Measurements from ENCODE around the gene CCT5. TPM values are rescaled to one million over a fixed set of nuclear protein-coding genes. Genes with fewer than 3 reads are reported as not detected.

The CCT5 gene
- 476 and 490 TPM in 2 replicates for total RNA-seq (2012; rRNA removed)

- Histone ChIP-seq H3K4me2 (ENCODE audit: low read length) (peak within 1 kb of the TSS; percentile 89), H3K27me3 (ENCODE audit: control insufficient read depth, insufficient read depth, low read length) (no peaks in the 10 kb centered on the region), H3K9me3 (replicated peaks; ENCODE audit: low read length) (no peaks in the 10 kb centered on the region), H3K4me1 (ENCODE audit: control insufficient read depth, insufficient read depth, low read length) (peaks cover 17% of the 10 kb centered on the region), H3K4me3 (ENCODE audit: low read length) (peak within 1 kb of the TSS; percentile 85), H3K9ac (ENCODE audit: low read depth, low read length) (peak within 1 kb of the TSS; percentile 96), H3K36me3 (ENCODE audit: insufficient read depth, low read length) (peaks cover 27% of the 10 kb centered on the region)
These were observed at the start of gene CCT5 for GRCh38 chr5:10249948-10250805. CCT5 (plus strand) TSS chr5:10250280; CDS start chr5:10250341, 61 bp downstream.

- H3K9ac ChIP-seq (ENCODE audit: low read depth, low read length): no peak overlapping the region
- no peak overlapping the region for H3K4me2 ChIP-seq (ENCODE audit: low read length)
- no peak overlapping the region for H3K4me3 ChIP-seq (ENCODE audit: low read length)
- H3K4me1 ChIP-seq (ENCODE audit: control insufficient read depth, insufficient read depth, low read length): peaks cover 10% of the 10 kb centered on the region
- no peaks in the 10 kb centered on the region for H3K27me3 ChIP-seq (ENCODE audit: control insufficient read depth, insufficient read depth, low read length)
- H3K36me3 ChIP-seq (ENCODE audit: insufficient read depth, low read length): no peaks in the 10 kb centered on the region
- H3K9me3 ChIP-seq (replicated peaks; ENCODE audit: low read length): no peaks in the 10 kb centered on the region
These were observed 48.7 kb upstream of the CCT5 start for GRCh38 chr5:10201223-10201868.

- Histone ChIP-seq H3K9me3 (replicated peaks; ENCODE audit: low read length) (no peaks in the 10 kb centered on the region), H3K27me3 (ENCODE audit: control insufficient read depth, insufficient read depth, low read length) (no peaks in the 10 kb centered on the region), H3K4me2 (ENCODE audit: low read length) (no peak overlapping the region), H3K9ac (ENCODE audit: low read depth, low read length) (no peak overlapping the region), H3K4me3 (ENCODE audit: low read length) (no peak overlapping the region), H3K36me3 (ENCODE audit: insufficient read depth, low read length) (no peaks in the 10 kb centered on the region), H3K4me1 (ENCODE audit: control insufficient read depth, insufficient read depth, low read length) (peaks cover 10% of the 10 kb centered on the region)
These were observed 47.8 kb upstream of the CCT5 start for GRCh38 chr5:10202089-10202910.

- no peaks in the 10 kb centered on the region for H3K36me3 ChIP-seq (ENCODE audit: insufficient read depth, low read length)
- no peaks in the 10 kb centered on the region for H3K27me3 ChIP-seq (ENCODE audit: control insufficient read depth, insufficient read depth, low read length)
- H3K4me1 ChIP-seq (ENCODE audit: control insufficient read depth, insufficient read depth, low read length): peaks cover 3% of the 10 kb centered on the region
- H3K9me3 ChIP-seq (replicated peaks; ENCODE audit: low read length): no peaks in the 10 kb centered on the region
- no peak overlapping the region for H3K4me2 ChIP-seq (ENCODE audit: low read length)
- H3K4me3 ChIP-seq (ENCODE audit: low read length): no peak overlapping the region
- no peak overlapping the region for H3K9ac ChIP-seq (ENCODE audit: low read depth, low read length)
These were observed 41.1 kb upstream of the CCT5 start for GRCh38 chr5:10209004-10209403.

GRCh38 chr5:10213316-10213715, 36.8 kb upstream of the CCT5 start:
- peaks cover 3% of the 10 kb centered on the region for H3K4me1 ChIP-seq (ENCODE audit: control insufficient read depth, insufficient read depth, low read length)
- H3K9me3 ChIP-seq (replicated peaks; ENCODE audit: low read length): no peaks in the 10 kb centered on the region
- no peaks in the 10 kb centered on the region for H3K27me3 ChIP-seq (ENCODE audit: control insufficient read depth, insufficient read depth, low read length)
- H3K36me3 ChIP-seq (ENCODE audit: insufficient read depth, low read length): no peaks in the 10 kb centered on the region
- no peak overlapping the region for H3K4me3 ChIP-seq (ENCODE audit: low read length)
- H3K9ac ChIP-seq (ENCODE audit: low read depth, low read length): no peak overlapping the region
- no peak overlapping the region for H3K4me2 ChIP-seq (ENCODE audit: low read length)

GRCh38 chr5:10214041-10214440, 36.0 kb upstream of the CCT5 start:
- H3K4me2 ChIP-seq (ENCODE audit: low read length): no peak overlapping the region
- H3K27me3 ChIP-seq (ENCODE audit: control insufficient read depth, insufficient read depth, low read length): no peaks in the 10 kb centered on the region
- peaks cover 3% of the 10 kb centered on the region for H3K4me1 ChIP-seq (ENCODE audit: control insufficient read depth, insufficient read depth, low read length)
- no peaks in the 10 kb centered on the region for H3K36me3 ChIP-seq (ENCODE audit: insufficient read depth, low read length)
- H3K9ac ChIP-seq (ENCODE audit: low read depth, low read length): no peak overlapping the region
- H3K9me3 ChIP-seq (replicated peaks; ENCODE audit: low read length): no peaks in the 10 kb centered on the region
- H3K4me3 ChIP-seq (ENCODE audit: low read length): no peak overlapping the region

GRCh38 chr5:10215366-10215765, 34.7 kb upstream of the CCT5 start:
- H3K4me2 ChIP-seq (ENCODE audit: low read length): no peak overlapping the region
- no peaks in the 10 kb centered on the region for H3K9me3 ChIP-seq (replicated peaks; ENCODE audit: low read length)
- H3K4me3 ChIP-seq (ENCODE audit: low read length): no peak overlapping the region
- H3K36me3 ChIP-seq (ENCODE audit: insufficient read depth, low read length): no peaks in the 10 kb centered on the region
- H3K27me3 ChIP-seq (ENCODE audit: control insufficient read depth, insufficient read depth, low read length): no peaks in the 10 kb centered on the region
- H3K9ac ChIP-seq (ENCODE audit: low read depth, low read length): no peak overlapping the region
- peaks cover 3% of the 10 kb centered on the region for H3K4me1 ChIP-seq (ENCODE audit: control insufficient read depth, insufficient read depth, low read length)

GRCh38 chr5:10216107-10216506, 34.0 kb upstream of the CCT5 start:
- H3K4me1 ChIP-seq (ENCODE audit: control insufficient read depth, insufficient read depth, low read length): peaks cover 3% of the 10 kb centered on the region
- no peaks in the 10 kb centered on the region for H3K9me3 ChIP-seq (replicated peaks; ENCODE audit: low read length)
- no peaks in the 10 kb centered on the region for H3K27me3 ChIP-seq (ENCODE audit: control insufficient read depth, insufficient read depth, low read length)
- H3K36me3 ChIP-seq (ENCODE audit: insufficient read depth, low read length): no peaks in the 10 kb centered on the region
- H3K4me3 ChIP-seq (ENCODE audit: low read length): no peak overlapping the region
- no peak overlapping the region for H3K4me2 ChIP-seq (ENCODE audit: low read length)
- H3K9ac ChIP-seq (ENCODE audit: low read depth, low read length): no peak overlapping the region

GRCh38 chr5:10218658-10219057, 31.4 kb upstream of the CCT5 start:
- no peaks in the 10 kb centered on the region for H3K9me3 ChIP-seq (replicated peaks; ENCODE audit: low read length)
- H3K27me3 ChIP-seq (ENCODE audit: control insufficient read depth, insufficient read depth, low read length): no peaks in the 10 kb centered on the region
- H3K36me3 ChIP-seq (ENCODE audit: insufficient read depth, low read length): no peaks in the 10 kb centered on the region
- no peak overlapping the region for H3K4me2 ChIP-seq (ENCODE audit: low read length)
- H3K4me3 ChIP-seq (ENCODE audit: low read length): no peak overlapping the region
- H3K4me1 ChIP-seq (ENCODE audit: control insufficient read depth, insufficient read depth, low read length): peaks cover 3% of the 10 kb centered on the region
- H3K9ac ChIP-seq (ENCODE audit: low read depth, low read length): no peak overlapping the region

GRCh38 chr5:10219068-10219467, 31.0 kb upstream of the CCT5 start:
- Histone ChIP-seq H3K27me3 (ENCODE audit: control insufficient read depth, insufficient read depth, low read length) (no peaks in the 10 kb centered on the region), H3K4me2 (ENCODE audit: low read length) (no peak overlapping the region), H3K4me1 (ENCODE audit: control insufficient read depth, insufficient read depth, low read length) (no peaks in the 10 kb centered on the region), H3K9ac (ENCODE audit: low read depth, low read length) (no peak overlapping the region), H3K9me3 (replicated peaks; ENCODE audit: low read length) (no peaks in the 10 kb centered on the region), H3K36me3 (ENCODE audit: insufficient read depth, low read length) (no peaks in the 10 kb centered on the region), H3K4me3 (ENCODE audit: low read length) (no peak overlapping the region)

- Histone ChIP-seq H3K36me3 (ENCODE audit: insufficient read depth, low read length) (no peaks in the 10 kb centered on the region), H3K4me1 (ENCODE audit: control insufficient read depth, insufficient read depth, low read length) (no peaks in the 10 kb centered on the region), H3K4me2 (ENCODE audit: low read length) (no peak overlapping the region), H3K4me3 (ENCODE audit: low read length) (no peak overlapping the region), H3K27me3 (ENCODE audit: control insufficient read depth, insufficient read depth, low read length) (no peaks in the 10 kb centered on the region), H3K9me3 (replicated peaks; ENCODE audit: low read length) (no peaks in the 10 kb centered on the region), H3K9ac (ENCODE audit: low read depth, low read length) (no peak overlapping the region)
These were observed 29.8 kb upstream of the CCT5 start for GRCh38 chr5:10220248-10220647.

All from skeletal muscle satellite cell (primary cell).